Mucosa of stomach (tissue), 1 donor: ENCODE data around the gene RNF148.

ENCODE experiments used
- H3K27me3 ChIP-seq: one replicate; pipeline ENCODE4 v1.7.0; 2013; ENCODE audit warnings: mild to moderate bottlenecking, low read length; ENCODE audit not compliant: control insufficient read depth, insufficient read depth
- H3K36me3 ChIP-seq: one replicate; pipeline ENCODE4 v1.7.0; 2013; ENCODE audit warnings: low read length; ENCODE audit not compliant: control insufficient read depth, insufficient read depth
- H3K4me1 ChIP-seq: one replicate; pipeline ENCODE4 v1.7.0; 2013; ENCODE audit warnings: mild to moderate bottlenecking, low read length; ENCODE audit not compliant: control insufficient read depth, insufficient read depth
- H3K4me3 ChIP-seq: one replicate; pipeline ENCODE4 v1.7.0; 2013; ENCODE audit warnings: low read length
- H3K9ac ChIP-seq: one replicate; pipeline ENCODE4 v1.7.0; 2013; ENCODE audit warnings: mild to moderate bottlenecking, low read length, moderate library complexity
- H3K9me3 ChIP-seq: one replicate; pipeline ENCODE4 v1.7.0; 2013; ENCODE audit warnings: mild to moderate bottlenecking, low read length, moderate library complexity; ENCODE audit not compliant: control insufficient read depth
- donor health status: Pancreatic carcinoma.

RNF148 gene

DNA sequence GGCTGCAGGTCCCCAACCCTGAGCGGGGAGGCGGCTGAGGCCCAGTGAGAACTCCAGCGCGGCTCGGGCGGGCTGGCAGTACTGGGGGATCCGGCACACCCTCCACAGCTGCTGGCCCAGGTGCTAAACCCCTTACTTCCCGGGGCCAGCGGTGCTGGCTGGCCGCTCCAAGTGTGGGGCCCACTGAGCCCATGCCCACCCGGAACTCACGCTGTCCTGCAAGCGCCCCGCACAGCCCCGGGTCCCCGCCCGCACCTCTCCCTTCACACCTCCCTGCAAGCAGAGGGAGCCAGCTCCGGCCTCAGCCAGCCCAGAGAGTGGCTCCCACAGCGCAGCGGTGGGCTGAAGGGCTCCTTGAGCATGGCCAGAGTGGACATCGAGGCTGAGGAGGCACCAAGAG is 28.8 kb downstream of the RNF148 start:
- no peak overlapping the region for H3K9ac ChIP-seq
- H3K27me3 ChIP-seq: no peaks in the 10 kb centered on the region
- no peaks in the 10 kb centered on the region for H3K9me3 ChIP-seq
- peaks cover 19% of the 10 kb centered on the region for H3K4me1 ChIP-seq
- H3K4me3 ChIP-seq: no peak overlapping the region
- no peaks in the 10 kb centered on the region for H3K36me3 ChIP-seq

DNA sequence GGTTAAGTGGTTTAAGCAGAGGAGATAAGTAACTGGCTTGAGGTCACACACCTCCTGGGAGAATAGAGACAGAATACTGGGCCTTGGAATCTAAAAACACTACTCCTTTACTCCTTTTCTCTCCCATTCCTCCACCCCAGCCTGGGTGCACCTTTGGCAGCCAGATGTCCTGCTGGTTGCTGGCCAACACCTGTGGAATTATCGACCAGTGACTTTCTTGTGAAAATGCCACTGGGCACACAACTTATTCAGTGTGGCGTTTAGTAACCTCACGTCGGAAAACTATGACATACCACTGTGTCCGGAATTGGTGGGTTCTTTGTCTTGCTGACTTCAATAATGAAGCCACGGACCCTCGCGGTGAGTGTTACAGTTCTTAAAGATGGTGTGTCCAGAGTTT is 30.2 kb downstream of the RNF148 start:
- H3K27me3 ChIP-seq: no peaks in the 10 kb centered on the region
- H3K4me1 ChIP-seq: peaks cover 12% of the 10 kb centered on the region
- H3K9ac ChIP-seq: no peak overlapping the region
- H3K36me3 ChIP-seq: no peaks in the 10 kb centered on the region
- H3K9me3 ChIP-seq: no peaks in the 10 kb centered on the region
- H3K4me3 ChIP-seq: no peak overlapping the region

DNA sequence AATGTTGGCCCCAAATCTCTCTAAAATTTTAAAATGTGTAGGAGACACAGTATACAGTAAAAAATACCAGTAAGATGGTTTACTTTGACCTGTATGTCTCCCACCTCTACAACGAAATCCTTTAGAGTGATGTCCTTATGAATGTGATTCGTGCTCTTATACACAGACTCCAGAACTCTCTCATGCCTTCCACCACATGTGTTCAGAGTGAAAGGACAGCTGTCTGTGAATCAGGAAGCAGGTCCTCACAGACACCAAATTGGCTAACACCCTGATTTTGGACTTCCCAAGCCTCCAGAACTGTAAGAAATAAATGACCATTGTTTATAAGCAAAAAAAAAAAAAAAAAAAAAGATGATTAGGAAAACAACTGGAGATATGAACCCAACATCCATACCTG is 39.0 kb downstream of the RNF148 start:
- no peaks in the 10 kb centered on the region for H3K27me3 ChIP-seq
- H3K4me3 ChIP-seq: no peak overlapping the region
- H3K36me3 ChIP-seq: no peaks in the 10 kb centered on the region
- no peaks in the 10 kb centered on the region for H3K4me1 ChIP-seq
- H3K9ac ChIP-seq: no peak overlapping the region
- no peaks in the 10 kb centered on the region for H3K9me3 ChIP-seq

DNA sequence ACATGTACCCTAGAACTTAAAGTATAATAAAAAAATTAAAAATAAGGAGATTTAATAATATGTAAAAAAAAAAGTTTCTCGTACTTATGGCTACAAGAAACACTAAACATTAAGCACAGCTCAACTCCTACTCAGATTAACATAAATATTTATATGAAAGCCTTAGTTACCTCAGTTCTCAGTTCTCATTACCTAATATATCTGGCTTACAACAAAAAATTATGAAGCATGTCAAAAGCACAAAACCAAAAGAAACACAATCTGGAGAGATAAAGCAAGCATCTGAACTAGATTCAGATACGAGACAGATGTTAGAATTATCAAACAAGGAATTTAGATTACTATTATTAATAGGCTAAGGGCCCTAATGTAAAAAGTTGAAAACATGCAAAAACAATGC is 43.9 kb downstream of the RNF148 start:
- no peak overlapping the region for H3K4me3 ChIP-seq
- H3K4me1 ChIP-seq: no peaks in the 10 kb centered on the region
- no peaks in the 10 kb centered on the region for H3K36me3 ChIP-seq
- H3K9ac ChIP-seq: no peak overlapping the region
- H3K27me3 ChIP-seq: no peaks in the 10 kb centered on the region
- H3K9me3 ChIP-seq: no peaks in the 10 kb centered on the region

DNA sequence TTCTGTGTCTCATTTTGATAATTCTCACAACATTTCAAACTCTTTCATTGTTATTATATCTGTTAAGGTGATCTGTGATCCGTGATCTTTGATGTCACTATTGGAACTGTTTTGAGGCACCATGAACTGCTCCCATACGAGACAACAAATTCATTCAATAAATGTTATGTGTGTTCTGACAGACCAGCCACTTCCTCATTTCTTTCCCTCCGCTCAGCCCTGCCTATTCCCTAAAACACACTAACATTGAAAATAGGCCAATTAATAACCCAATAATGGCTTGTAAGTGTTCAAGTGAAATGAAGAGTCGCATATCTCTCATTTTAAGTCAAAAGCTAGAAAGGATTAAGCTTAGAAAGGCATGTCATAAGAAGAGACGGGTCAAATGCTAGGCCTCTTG is 49.0 kb downstream of the RNF148 start:
- Histone ChIP-seq H3K27me3 (no peaks in the 10 kb centered on the region), H3K9ac (no peak overlapping the region), H3K4me1 (peaks cover 11% of the 10 kb centered on the region), H3K4me3 (no peak overlapping the region), H3K9me3 (no peaks in the 10 kb centered on the region), H3K36me3 (no peaks in the 10 kb centered on the region)

DNA sequence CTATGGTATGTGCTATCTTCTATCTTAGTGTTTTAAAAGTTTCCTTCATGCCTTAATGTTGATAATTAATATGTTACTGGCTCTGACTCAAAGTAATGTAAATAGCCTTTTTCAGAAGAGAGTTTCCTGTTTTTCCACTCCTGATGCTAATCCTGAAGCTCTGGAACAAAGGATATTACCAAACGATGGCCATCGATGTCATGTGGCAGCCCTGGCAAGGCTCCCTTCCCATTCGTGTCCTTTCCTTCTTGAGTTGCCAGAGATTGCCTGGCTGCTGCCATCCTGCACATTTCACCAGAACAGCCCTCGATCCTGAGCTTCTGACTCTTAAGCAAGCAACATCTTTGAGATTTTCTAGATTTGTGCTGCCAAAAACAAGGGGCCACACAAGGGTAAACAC is 49.8 kb downstream of the RNF148 start:
- Histone ChIP-seq H3K9ac (no peak overlapping the region), H3K9me3 (no peaks in the 10 kb centered on the region), H3K36me3 (no peaks in the 10 kb centered on the region), H3K27me3 (no peaks in the 10 kb centered on the region), H3K4me1 (peaks cover 15% of the 10 kb centered on the region), H3K4me3 (no peak overlapping the region)
